Epithelial cell of esophagus (primary cell): ENCODE results near the gene IL26.
A peak's percentile ranks its signal among the peaks of the same experiment; 100 is the strongest.

ENCODE experiments used
- DNase-seq: peaks from one replicate; pipeline ENCODE4 v3.0.0; 2010; ENCODE audit warnings: low read depth
- H3K4me3 ChIP-seq: 2 replicates; pipeline ENCODE4 v1.5.1; 2011; ENCODE audit warnings: mild to moderate bottlenecking, low read length, control low read depth
- TF ChIP-seq, protein P1 (sequence below): IDR thresholded peaks from 2 replicates; pipeline ENCODE4 v1.5.1; 2011; ENCODE audit warnings: low read depth, mild to moderate bottlenecking, low read length, control low read depth, inconsistent platforms; ENCODE audit not compliant: insufficient read depth; ENCODE audit errors: missing control alignments

The IL26 gene

DNA sequence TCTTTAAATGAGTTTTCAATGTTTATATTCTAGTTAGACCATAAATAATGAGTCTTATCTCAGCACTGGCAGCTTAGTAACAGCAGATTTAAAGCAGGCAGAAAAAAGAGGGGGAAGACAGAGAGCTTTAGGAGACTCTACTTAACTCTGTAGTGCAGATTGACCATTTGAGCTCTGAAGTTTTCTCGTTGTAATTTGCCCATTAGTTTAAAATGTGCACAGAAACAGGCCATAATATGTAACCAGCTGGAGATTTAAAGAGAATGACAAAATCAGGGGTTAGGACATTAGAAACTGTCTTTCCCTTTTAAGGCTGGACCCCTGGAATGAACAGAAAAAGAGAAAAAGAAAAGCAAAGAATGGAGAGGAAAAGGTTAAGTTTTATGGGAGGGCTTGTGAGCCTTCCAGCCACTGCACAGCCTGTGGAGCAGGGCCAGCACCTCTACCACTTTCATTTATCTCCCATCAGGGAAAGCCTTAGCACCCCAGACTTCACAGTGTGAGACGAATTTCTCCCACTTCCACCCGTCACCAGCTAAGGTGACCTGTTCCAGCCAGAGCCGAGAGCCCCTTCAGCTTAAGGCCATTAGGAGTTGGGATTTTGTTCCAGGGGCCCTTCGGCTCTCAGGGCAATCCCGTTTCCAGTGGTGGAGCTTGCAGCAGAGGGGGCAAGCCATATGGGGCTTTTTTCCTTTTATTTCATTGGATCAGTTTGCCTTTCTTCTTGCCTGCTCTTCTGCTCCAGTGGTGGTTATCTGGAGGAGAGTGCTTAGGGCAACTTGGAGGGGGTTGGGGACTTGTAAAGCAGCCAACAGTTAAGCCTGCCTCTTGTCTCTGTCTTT, 19.8 kb upstream of the IL26 start:
- no peak for DNase-seq
- H3K4me3 ChIP-seq: no peak overlapping the region

DNA sequence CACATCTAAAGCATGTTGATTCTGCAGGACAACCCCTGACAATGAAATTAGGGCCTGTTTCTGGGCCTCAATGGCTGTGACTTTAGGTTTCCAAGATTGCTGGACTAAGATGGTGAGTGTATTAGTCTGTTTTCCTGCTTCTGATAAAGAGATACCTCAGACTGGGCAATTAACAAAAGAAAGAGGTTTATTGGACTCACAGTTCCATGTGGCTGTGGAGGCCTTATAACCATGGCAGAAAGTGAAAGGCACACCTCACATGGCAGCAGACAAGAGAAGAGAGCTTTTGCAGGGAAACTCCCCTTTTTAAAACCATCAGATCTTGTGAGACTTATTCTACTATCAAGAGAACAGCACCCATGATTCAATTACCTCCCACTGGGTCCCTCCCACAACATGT, 17.2 kb upstream of the IL26 start:
- no peak overlapping the region for H3K4me3 ChIP-seq
- TF ChIP-seq, protein P1, sequence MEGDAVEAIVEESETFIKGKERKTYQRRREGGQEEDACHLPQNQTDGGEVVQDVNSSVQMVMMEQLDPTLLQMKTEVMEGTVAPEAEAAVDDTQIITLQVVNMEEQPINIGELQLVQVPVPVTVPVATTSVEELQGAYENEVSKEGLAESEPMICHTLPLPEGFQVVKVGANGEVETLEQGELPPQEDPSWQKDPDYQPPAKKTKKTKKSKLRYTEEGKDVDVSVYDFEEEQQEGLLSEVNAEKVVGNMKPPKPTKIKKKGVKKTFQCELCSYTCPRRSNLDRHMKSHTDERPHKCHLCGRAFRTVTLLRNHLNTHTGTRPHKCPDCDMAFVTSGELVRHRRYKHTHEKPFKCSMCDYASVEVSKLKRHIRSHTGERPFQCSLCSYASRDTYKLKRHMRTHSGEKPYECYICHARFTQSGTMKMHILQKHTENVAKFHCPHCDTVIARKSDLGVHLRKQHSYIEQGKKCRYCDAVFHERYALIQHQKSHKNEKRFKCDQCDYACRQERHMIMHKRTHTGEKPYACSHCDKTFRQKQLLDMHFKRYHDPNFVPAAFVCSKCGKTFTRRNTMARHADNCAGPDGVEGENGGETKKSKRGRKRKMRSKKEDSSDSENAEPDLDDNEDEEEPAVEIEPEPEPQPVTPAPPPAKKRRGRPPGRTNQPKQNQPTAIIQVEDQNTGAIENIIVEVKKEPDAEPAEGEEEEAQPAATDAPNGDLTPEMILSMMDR: no peak
- no peak for DNase-seq

More for the DNA sequence above, 19.8 kb upstream of the IL26 start:
- TF ChIP-seq, protein P1: no peak

DNA sequence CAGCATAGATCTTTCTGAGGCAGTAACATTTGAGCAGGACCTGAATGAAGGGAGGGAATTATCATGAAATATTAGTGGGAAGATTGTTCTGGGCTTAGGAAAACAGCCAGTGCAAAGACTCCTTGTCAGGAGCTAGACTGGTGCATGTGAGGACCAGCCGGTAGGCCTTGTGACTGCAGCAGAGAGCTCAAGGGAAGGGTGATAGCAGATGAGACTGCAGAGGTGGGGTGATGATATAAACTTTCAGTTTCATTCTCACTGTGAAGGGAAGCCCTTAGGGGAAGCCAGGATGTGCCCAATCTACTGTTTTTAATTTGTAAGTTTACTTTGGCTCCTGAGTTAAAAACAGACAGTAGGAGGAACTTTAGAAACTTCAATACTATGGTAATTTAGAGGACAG, 15.4 kb upstream of the IL26 start:
- TF ChIP-seq, protein P1: no peak
- no peak overlapping the region for H3K4me3 ChIP-seq
- DNase-seq: peak; percentile 25

DNA sequence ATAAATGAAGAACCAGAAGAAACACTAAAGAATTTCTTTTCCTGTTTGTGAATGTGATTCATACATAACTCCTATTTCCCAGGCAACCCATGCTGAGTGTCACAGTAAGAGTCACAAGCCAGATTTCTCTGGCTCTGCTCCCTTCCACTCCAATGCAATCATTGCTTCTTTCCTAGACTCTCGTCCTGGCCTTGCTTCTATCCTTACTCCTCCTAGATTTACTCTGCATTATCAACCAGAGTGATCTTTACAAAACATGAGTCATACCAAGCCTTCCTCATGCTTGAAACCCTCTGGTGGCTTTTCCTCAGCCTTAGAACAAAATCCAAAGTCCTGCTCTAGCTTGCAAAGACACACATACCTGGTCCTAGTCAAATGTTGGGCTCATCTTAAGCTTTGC, 14.5 kb upstream of the IL26 start:
- peak; percentile 71 for DNase-seq
- TF ChIP-seq, protein P1: no peak

DNA sequence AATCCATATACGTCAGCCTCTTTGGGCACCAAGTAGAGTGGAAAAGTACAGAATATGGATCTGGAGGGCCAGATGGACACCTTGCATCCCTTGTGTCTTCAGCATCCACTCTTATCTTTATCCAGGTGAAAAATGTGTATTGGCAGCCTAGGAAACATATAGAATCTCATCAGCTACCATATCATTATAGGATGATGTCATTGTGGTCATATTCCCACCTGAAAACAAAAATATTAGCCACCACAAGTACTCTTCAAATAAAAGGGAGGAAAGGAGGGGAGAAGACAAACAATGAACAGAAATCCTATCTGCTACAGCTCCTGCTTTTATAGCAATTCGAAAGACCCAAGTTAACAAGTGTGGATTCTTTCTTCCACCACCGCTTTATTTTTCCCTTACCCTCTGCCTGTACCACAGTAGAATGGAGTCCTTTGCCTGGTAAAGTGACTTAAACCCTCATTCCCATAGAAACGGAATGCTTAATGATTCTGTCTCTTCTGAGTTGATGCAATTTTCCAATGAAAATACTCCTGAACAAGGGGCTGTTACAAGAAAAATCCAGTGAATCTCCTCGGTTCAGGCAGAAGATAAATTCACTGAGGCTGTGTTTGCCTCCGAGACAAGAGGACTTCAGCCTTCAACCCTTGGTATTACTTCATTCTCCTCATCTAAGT, 13.8 kb upstream of the IL26 start:
- H3K4me3 ChIP-seq: no peak overlapping the region
- DNase-seq: no peak
- TF ChIP-seq, protein P1: no peak

More for the DNA sequence above, 14.5 kb upstream of the IL26 start:
- no peak overlapping the region for H3K4me3 ChIP-seq

DNA sequence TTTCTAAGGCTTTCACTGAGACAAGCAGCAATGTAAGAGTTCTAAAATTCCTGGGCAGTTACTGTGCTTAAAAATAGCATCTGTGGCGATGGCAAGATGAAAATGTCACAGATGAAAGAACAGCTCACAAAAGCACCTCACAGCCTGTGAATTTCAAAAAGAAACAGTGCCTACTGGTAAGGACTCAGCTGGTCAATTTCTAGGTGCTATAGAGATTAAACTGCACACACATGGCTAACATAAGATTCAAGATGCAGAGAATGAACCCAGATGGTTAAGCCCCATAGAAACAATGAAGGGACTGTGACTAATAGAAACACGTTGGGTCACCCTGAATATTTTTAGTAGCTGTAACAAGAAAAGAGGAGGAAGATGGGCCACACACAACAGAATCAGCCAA, 12.0 kb upstream of the IL26 start:
- no peak for DNase-seq
- TF ChIP-seq, protein P1: no peak
- H3K4me3 ChIP-seq: no peak overlapping the region
